ENCODE data around the gene PTPN9.

DNA sequence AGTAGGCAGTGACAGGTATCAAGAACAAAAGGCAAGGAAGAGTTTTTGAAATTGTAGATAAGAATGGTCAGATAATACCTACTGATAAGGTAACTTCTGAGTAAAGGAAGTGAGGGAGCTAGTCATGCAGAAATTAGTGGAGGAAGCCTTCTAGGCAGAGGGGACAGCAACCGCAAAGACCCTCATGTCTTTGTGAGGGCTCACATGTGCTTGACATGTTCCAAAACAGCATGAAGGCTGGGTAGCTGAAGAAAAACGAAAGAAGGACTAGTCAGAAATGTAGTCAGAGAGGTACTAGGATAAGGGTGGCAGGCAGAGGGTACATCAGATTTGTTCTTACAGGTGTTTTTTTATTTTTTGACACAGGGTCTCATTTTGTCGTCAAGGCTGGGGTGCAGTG, 133.0 kb downstream of the PTPN9 start:
- TF ChIP-seq, protein P1, sequence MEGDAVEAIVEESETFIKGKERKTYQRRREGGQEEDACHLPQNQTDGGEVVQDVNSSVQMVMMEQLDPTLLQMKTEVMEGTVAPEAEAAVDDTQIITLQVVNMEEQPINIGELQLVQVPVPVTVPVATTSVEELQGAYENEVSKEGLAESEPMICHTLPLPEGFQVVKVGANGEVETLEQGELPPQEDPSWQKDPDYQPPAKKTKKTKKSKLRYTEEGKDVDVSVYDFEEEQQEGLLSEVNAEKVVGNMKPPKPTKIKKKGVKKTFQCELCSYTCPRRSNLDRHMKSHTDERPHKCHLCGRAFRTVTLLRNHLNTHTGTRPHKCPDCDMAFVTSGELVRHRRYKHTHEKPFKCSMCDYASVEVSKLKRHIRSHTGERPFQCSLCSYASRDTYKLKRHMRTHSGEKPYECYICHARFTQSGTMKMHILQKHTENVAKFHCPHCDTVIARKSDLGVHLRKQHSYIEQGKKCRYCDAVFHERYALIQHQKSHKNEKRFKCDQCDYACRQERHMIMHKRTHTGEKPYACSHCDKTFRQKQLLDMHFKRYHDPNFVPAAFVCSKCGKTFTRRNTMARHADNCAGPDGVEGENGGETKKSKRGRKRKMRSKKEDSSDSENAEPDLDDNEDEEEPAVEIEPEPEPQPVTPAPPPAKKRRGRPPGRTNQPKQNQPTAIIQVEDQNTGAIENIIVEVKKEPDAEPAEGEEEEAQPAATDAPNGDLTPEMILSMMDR (conservative IDR thresholded peaks at IDR 0.05; ENCODE audit: low read depth, low read length), result no peak
- TF ChIP-seq EZH2 (IDR thresholded peaks at IDR 0.05; ENCODE audit: low read length, unreplicated experiment), result no peak

Data from PC-3 (cell line).